RWPE2 (cell line): ENCODE data around the gene NOMO2.
"Not testable (repeated sequence)": the region's sequence is repeated elsewhere in the genome, so short reads cannot be mapped to it uniquely, and the experiment has no call there.

ENCODE experiments used
- ATAC-seq: fragments of 200-7000 bp; cut with Tn5 transposase; 3 replicates; pipeline ENCODE4 v1.9.1; 2021; ENCODE audit warnings: low read depth
- DNase-seq: peaks from one replicate; pipeline ENCODE4 v3.0.0-alpha.2; 2020; ENCODE audit warnings: low spot score
- H3K27ac ChIP-seq: fragments of 450-650 bp; 2 replicates; pipeline ENCODE4 v1.5.1; 2017; ENCODE audit warnings: mild to moderate bottlenecking; ENCODE audit not compliant: poor library complexity, severe bottlenecking
- H3K27me3 ChIP-seq: fragments of 250-450 bp; sonication (Bioruptor Pico); 2 replicates; pipeline ENCODE4 v1.5.1; 2021; ENCODE audit warnings: mild to moderate bottlenecking, moderate library complexity; ENCODE audit not compliant: insufficient read depth, poor library complexity, severe bottlenecking
- H3K36me3 ChIP-seq: fragments of 250-450 bp; sonication (Bioruptor Pico); 2 replicates; pipeline ENCODE4 v1.5.1; 2020; ENCODE audit warnings: low read depth, mild to moderate bottlenecking, moderate library complexity
- H3K4me1 ChIP-seq: fragments of 250-450 bp; sonication (Bioruptor Pico); 2 replicates; pipeline ENCODE4 v1.5.1; 2021; ENCODE audit warnings: mild to moderate bottlenecking, moderate library complexity; ENCODE audit not compliant: insufficient read depth, poor library complexity, severe bottlenecking
- H3K4me3 ChIP-seq: fragments of 250-450 bp; sonication (Bioruptor Pico); 2 replicates; pipeline ENCODE4 v1.5.1; 2021; ENCODE audit warnings: mild to moderate bottlenecking, moderate library complexity; ENCODE audit not compliant: severe bottlenecking
- H3K9me3 ChIP-seq: fragments of 250-450 bp; sonication (Bioruptor Pico); 2 replicates; pipeline ENCODE4 v1.5.1; 2021; ENCODE audit warnings: mild to moderate bottlenecking, moderate library complexity; ENCODE audit not compliant: severe bottlenecking

Gene NOMO2

DNA sequence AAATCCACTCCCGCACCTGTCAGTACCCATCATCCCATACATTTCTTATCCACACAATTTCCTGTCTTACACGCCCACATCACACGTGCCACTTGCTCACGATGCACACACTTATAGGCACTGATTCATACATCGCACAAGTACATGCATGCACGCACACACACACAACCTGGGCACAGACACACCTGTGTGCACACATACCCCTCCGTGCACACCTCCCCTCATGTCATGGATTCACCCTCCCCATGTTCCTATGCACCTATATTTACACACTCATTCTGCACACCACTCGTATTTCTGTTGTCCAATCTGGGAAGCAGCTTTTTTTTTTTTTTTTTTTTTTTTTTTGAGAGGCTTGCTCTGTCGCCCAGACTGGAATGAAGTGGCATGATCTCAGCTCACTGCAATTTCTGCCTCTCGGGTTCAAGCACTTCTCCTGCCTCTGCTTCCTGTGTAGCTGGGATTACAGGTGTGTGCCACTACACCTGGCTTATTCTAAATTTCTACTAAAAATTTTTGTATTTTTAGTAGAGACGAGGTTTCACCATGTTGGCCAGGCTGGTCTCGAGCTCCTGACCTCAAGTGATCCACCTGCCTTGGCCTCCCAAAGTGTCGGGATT, 13.5 kb upstream of the NOMO2 start:
- not testable (repeated sequence) for ATAC-seq, H3K4me1 ChIP-seq, DNase-seq, H3K27me3 ChIP-seq, H3K4me3 ChIP-seq, H3K9me3 ChIP-seq, H3K36me3 ChIP-seq, H3K27ac ChIP-seq

DNA sequence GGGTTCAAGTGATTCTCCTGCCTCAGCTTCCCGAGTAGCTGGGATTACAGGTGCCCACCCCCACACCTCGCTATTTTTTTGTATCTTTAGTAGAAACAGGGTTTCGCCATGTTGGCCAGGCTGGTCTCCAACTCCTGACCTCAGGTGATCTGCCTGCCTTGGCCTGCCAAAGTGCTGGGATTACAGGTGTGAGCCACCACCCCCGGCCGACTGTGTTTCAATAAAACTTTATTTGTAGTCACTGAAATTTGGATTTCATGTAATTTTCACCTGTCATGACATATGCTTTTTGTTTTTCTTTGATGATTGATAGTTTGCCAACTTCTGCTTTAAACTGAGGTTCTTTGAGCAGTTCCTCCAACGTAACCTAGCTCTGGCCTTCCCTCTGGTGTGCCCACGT, 12.0 kb upstream of the NOMO2 start:
- DNase-seq, H3K4me3 ChIP-seq, H3K27me3 ChIP-seq, ATAC-seq, H3K9me3 ChIP-seq, H3K36me3 ChIP-seq, H3K4me1 ChIP-seq, H3K27ac ChIP-seq: not testable (repeated sequence)

DNA sequence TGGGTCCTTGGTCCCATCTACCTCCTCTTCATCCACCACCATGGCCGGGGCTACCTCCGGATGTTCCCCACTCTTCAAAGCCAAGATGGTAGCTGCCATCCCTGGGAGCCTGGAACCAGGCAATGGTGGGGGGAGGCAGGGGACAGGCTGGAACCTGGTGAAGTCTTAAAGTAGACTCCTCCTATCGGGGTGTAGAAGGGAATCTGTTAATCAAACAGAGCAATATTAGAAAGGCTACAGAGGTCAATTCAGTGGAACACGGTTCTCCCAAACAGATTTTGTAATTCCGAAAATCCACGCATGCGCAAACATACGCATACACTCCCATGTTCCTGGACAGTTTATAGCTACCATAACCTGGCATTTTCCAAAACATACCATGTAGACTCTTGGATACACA, 11.1 kb upstream of the NOMO2 start:
- H3K9me3 ChIP-seq, H3K36me3 ChIP-seq, H3K27me3 ChIP-seq, H3K4me3 ChIP-seq, ATAC-seq, H3K4me1 ChIP-seq, DNase-seq, H3K27ac ChIP-seq: not testable (repeated sequence)

DNA sequence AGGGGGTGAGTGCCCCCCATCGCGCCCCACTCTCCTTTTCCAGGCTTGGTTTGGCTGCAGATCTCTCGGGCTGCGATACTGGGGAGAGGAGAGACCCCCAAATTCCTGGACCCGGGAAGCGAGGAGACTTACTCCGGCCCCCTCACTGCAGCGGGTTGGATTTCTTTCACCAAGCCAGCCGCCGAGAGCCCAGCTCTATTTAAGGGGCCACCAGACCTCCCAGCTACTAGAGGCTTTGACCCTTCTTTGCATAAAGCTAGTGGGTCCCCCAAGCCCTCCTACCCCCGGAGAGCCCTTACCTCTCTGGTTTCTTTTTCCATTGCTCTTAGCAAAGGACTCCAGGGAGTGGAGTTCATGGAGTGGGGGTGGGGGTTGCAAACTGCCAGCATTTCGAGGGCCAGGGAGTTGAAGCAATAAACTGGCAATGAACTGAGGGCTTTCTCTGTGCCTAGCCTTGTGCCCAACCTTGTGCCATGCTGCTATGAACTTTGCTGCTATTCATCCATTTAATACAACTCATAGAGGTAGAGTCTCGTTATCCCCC, 9.5 kb upstream of the NOMO2 start:
- not testable (repeated sequence) for DNase-seq, H3K4me3 ChIP-seq, H3K27me3 ChIP-seq, H3K4me1 ChIP-seq, H3K36me3 ChIP-seq, H3K27ac ChIP-seq, H3K9me3 ChIP-seq
- peak; percentile 28 for ATAC-seq

DNA sequence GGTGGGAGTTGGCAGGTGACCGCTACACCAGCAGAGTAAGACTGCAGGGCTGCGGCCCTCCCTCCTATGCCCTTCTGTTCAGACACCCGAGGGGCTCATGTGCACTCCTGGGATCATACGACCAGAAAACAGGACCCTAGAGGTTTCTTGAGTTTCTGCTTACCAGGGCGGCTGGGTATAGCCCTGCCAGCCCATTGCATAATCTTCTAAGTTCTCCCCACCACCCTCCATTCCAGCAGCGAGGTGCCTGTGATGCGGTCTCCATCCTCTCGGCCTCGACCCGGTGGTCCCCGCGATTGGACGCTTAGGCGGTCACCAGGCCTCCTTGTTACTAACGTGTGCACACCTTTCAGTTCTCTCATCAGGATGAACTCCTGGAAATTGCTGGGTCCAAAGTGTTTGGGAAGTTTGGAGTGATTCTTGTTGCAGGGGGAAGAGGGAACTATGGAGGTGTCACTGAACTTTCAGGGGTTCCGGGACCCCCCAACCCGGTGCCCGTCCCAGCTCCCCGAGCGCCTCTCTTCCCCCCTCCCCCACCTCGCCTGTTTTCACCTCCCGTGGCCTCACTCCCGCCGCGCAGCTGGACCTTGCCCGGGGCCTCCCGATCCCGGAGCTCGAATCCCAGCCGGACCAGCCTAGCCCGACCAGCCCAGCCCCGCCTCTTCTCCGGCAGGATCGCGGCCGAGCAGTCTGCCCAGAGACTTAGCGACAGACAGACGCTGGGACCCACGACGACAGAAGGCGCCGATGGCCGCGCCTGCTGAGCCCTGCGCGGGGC, 8.8 kb upstream of the NOMO2 start:
- DNase-seq, H3K36me3 ChIP-seq, H3K27me3 ChIP-seq, H3K4me1 ChIP-seq, H3K27ac ChIP-seq, H3K4me3 ChIP-seq, H3K9me3 ChIP-seq: not testable (repeated sequence)
- ATAC-seq = peak; percentile 69

DNA sequence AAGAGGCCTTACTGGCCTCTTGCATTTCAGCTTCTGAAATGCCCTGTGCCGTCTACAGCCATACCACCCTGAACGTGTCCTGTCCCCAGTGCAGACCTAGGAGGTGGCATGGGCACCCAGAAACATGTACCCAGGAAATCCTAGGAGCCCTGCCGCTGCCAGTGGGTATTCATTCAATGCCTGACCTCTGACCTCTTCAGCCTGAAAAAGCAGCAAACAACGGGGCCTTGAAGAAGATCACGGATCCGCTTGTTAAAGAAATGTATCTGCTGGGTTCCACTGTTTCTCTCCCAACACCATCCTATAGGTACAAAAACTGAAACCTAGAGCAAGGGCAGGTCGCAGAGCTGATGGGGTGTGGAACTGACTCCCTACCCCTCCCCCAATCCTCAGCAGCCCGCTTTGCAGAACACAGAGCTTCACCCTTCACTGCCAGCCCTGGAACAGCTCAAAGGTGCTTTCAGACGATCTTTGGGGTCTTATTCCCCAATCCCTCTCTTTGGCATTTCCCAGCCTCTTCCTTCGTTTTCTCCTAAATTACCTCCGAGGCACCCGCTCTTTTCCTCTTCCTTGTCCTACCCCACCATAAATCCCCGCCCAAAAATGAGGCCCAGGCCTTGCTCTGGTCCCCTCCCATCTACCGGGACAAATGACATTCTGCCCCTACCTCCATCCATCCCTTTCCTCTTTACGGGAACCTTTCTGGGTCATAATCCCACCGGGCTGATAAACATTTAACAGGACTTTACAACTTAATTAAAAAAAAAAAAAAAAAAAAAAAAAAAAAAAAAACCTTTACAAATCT, 1.3 kb downstream of the NOMO2 start:
- DNase-seq, H3K27me3 ChIP-seq, H3K36me3 ChIP-seq, H3K27ac ChIP-seq, H3K9me3 ChIP-seq, ATAC-seq, H3K4me3 ChIP-seq, H3K4me1 ChIP-seq: not testable (repeated sequence)

DNA sequence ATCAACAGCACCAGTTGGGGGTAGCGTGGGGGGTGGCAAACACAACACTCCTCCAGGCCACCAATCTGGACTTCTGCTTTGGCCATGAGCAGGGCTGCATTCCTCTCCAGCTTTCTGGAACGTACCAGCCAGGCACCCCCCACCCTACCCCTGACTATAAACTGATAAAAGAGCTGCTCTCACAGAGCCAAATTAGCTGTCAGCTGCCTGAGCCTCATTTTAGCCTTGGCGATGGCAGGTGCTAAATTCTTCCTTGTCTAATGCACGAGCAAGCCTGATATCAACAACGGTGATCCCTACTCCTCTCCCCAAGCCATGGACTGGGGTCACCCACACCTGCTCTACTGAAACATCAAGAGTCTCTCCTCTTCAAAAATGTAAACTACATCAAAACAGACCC, 8.2 kb downstream of the NOMO2 start:
- ATAC-seq = not testable (repeated sequence)

DNA sequence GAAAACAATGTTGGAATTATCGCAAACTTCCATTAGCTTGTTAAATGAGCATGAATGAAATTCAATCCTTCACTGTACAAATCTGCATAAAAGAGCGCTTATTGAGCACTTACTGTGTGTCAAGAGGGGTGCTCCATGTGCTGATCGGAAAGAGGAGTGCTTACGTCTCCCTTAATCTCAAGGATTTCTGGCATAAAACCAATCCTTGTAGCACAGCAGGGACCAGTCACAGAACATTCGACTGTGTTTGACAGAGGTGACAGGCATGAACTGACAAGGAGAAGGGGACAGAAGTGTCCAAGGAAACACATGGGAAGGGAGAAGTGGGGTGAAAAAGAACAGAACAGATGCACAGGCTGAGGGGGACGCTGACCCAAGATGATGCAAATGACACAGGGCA, 14.5 kb downstream of the NOMO2 start:
- H3K27ac ChIP-seq, H3K4me3 ChIP-seq, H3K4me1 ChIP-seq, H3K9me3 ChIP-seq, H3K36me3 ChIP-seq, ATAC-seq, DNase-seq, H3K27me3 ChIP-seq: not testable (repeated sequence)

More for the DNA sequence above, 8.2 kb downstream of the NOMO2 start:
- not testable (repeated sequence) for H3K4me3 ChIP-seq, H3K27ac ChIP-seq, H3K27me3 ChIP-seq, H3K9me3 ChIP-seq, H3K36me3 ChIP-seq, DNase-seq, H3K4me1 ChIP-seq

DNA sequence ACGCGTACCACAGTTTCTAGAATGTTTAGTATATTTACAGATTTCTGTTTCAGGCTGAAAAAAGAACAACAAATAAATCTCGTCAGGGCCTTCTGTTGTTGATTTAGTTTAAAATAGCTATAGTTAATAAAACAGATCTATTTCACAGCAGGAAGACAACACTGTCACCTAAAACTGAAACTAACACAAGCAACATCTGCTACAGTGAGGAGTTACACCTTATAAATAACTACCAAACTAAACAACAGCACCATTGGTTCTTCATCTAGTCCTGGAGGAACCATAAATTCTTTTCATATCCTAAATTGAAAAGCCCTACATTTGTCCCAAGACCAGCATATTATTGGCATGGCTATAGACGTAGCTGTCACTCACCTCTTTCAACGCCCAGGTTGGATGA, 15.0 kb downstream of the NOMO2 start:
- not testable (repeated sequence) for H3K4me1 ChIP-seq, H3K9me3 ChIP-seq, ATAC-seq, DNase-seq, H3K27ac ChIP-seq, H3K4me3 ChIP-seq, H3K36me3 ChIP-seq, H3K27me3 ChIP-seq

DNA sequence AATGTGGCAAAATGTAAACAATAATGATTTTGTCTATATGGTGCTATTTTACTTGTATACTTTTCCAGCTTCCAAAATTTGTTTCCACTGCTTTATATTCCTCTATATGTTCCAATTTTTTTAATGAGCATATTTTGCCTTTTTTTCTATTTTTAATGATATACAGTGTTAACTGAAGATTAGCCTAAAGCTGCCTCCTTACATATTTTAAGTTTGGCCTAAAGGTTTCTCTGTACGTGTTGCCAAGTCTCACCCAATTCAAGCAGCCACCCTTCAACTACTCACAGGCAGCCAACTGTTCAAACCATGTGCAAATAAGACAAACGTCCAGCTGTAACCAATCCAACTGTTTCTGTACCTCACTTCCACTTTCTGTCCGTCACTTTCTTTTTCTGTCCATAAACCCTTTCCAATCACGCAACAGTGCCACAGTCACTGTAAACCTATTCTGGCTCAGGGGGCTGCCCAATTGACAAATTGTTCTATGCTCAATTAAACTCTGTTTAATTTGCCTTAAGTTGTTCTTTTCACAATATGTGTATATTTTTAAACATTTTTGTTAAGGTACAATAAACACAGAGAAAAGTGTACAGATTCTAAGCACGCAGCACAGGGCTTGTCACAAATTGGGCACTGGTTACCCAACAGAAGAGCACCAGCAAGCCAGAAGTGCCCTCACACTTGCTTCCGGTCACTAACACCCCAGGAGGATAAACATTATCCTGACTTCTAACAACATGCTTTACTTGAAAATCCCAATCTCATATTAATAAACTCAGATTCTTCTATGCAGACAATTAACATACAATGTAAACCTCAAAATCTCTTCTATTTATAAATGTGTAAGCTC, 17.4 kb downstream of the NOMO2 start:
- H3K27ac ChIP-seq, H3K4me1 ChIP-seq, H3K27me3 ChIP-seq, ATAC-seq, DNase-seq, H3K9me3 ChIP-seq, H3K4me3 ChIP-seq, H3K36me3 ChIP-seq: not testable (repeated sequence)
